B cell (primary cell): Measurements from ENCODE around the gene BDH1. TPM values are rescaled to one million over a fixed set of nuclear protein-coding genes. Genes with fewer than 3 reads are reported as not detected.

Source experiments
- ATAC-seq: fragments of 200-7000 bp; cut with Tn5 transposase; one replicate; pipeline ENCODE4 v1.10.0; 2021; ENCODE audit warnings: low read depth, mild to moderate bottlenecking, moderate number of reproducible peaks, moderate library complexity
- CTCF ChIA-PET: fragments of 350-600 bp; sonication (Branson Sonifier 250); formaldehyde crosslinking; loops from one replicate; lab custom pipeline; 2021; ENCODE audit warnings: antibody characterized with exemption, inconsistent platforms; lab: Charles Lee
- POLR2A ChIA-PET: fragments of 350-600 bp; sonication (Branson Sonifier 250); formaldehyde crosslinking; loops from one replicate; lab custom pipeline; 2021; ENCODE audit warnings: antibody characterized with exemption; lab: Charles Lee
- DNase-seq: peaks from one replicate; pipeline ENCODE4 v3.0.0; 2013
- H2AFZ ChIP-seq: 2 replicates; pipeline ENCODE4 v1.6.1; 2012; ENCODE audit warnings: mild to moderate bottlenecking, low read depth, low read length; ENCODE audit not compliant: insufficient read depth, poor library complexity, severe bottlenecking
- H3K27ac ChIP-seq, 2 donors: 1 replicate in 1 of 2; 2 replicates in 1 of 2; pipeline ENCODE4 v1.5.1; 2012 to 2013; ENCODE audit warnings: low read length in 2 of 2, mild to moderate bottlenecking in 2 of 2, moderate library complexity in 1 of 2
- H3K27me3 ChIP-seq, 4 experiments: fragments of 200-600 bp in 1 of 4; sonication (generic) in 1 of 4; replicated peaks in 1 of 4; 1 replicate in 2 of 4; 2 replicates in 2 of 4; pipeline versions ENCODE4 v1.6.1 to v1.7.0; 2013 to 2016; ENCODE audit warnings: low read length in 3 of 4, mild to moderate bottlenecking in 2 of 4, mixed read lengths in 1 of 4, moderate library complexity in 1 of 4; ENCODE audit not compliant: insufficient read depth in 4 of 4, control insufficient read depth in 3 of 4; ENCODE audit errors: control extremely low read depth in 1 of 4
- H3K36me3 ChIP-seq, 2 experiments: replicated peaks in 1 of 2; 1 replicate in 1 of 2; 2 replicates in 1 of 2; pipeline versions ENCODE4 v1.6.1 to v1.7.1; 2013; ENCODE audit warnings: low read length in 1 of 2; ENCODE audit not compliant: insufficient read depth in 2 of 2, control insufficient read depth in 1 of 2; ENCODE audit errors: control extremely low read depth in 1 of 2, extremely low read depth in 1 of 2
- H3K4me1 ChIP-seq, 2 donors: fragments of 200-600 bp in 1 of 2; sonication (generic) in 1 of 2; 1 replicate in 1 of 2; 2 replicates in 1 of 2; pipeline versions ENCODE4 v1.5.1 to v1.6.1; 2013 to 2017; ENCODE audit warnings: low read length in 2 of 2; ENCODE audit not compliant: control insufficient read depth in 2 of 2, insufficient read depth in 2 of 2
- H3K4me2 ChIP-seq: replicated peaks from 2 replicates; pipeline ENCODE3; 2012; ENCODE audit warnings: mild to moderate bottlenecking, low read depth, low read length; ENCODE audit not compliant: poor library complexity, severe bottlenecking
- H3K4me3 ChIP-seq, 5 experiments: fragments of 200-600 bp in 1 of 5; sonication (generic) in 1 of 5; 1 replicate in 3 of 5; 2 replicates in 2 of 5; pipeline versions ENCODE4 v1.5.1 to v1.7.0; 2011 to 2016; ENCODE audit warnings: low read length in 4 of 5, mild to moderate bottlenecking in 4 of 5, low read depth in 2 of 5, control low read depth in 1 of 5, moderate library complexity in 1 of 5; ENCODE audit not compliant: insufficient read depth in 1 of 5; ENCODE audit errors: control extremely low read depth in 1 of 5, extremely low read depth in 1 of 5
- H3K79me2 ChIP-seq: fragments of 200-600 bp; sonication (generic); one replicate; pipeline ENCODE4 v1.6.0; 2016; ENCODE audit warnings: low read length; ENCODE audit not compliant: control insufficient read depth, insufficient read depth
- H3K9ac ChIP-seq: fragments of 200-600 bp; sonication (generic); 2 replicates; pipeline ENCODE4 v1.6.1; 2017; ENCODE audit warnings: mild to moderate bottlenecking, low read length, moderate library complexity
- H3K9me3 ChIP-seq, 3 donors: one replicate each; pipeline versions ENCODE4 v1.6.1 to v1.7.1; 2013; ENCODE audit warnings: low read length in 2 of 3; ENCODE audit not compliant: control insufficient read depth in 2 of 3, insufficient read depth in 1 of 3; ENCODE audit errors: control extremely low read depth in 1 of 3
- H4K20me1 ChIP-seq: 2 replicates; pipeline ENCODE4 v1.6.0; 2012; ENCODE audit warnings: mild to moderate bottlenecking, low read length; ENCODE audit not compliant: insufficient read depth, control insufficient read depth, poor library complexity, severe bottlenecking
- H3K27ac Mint-ChIP-seq: one replicate; pipeline ENCODE4 v1.8.0; 2021; ENCODE audit warnings: mixed read lengths
- H3K27me3 Mint-ChIP-seq: one replicate; pipeline ENCODE4 v1.8.0; 2021; ENCODE audit warnings: mixed read lengths
- H3K4me1 Mint-ChIP-seq: one replicate; pipeline ENCODE4 v1.8.0; 2021; ENCODE audit warnings: mixed read lengths
- H3K4me3 Mint-ChIP-seq: one replicate; pipeline ENCODE4 v1.8.0; 2021; ENCODE audit warnings: mixed read lengths
- H3K9me3 Mint-ChIP-seq: one replicate; pipeline ENCODE4 v1.8.0; 2022; ENCODE audit warnings: mixed read lengths; ENCODE audit not compliant: insufficient read depth
- CTCF ChIP-seq: fragments of 200-600 bp; IDR thresholded peaks from one replicate; pipeline ENCODE4 v1.8.0; 2022; ENCODE audit warnings: antibody characterized with exemption, mild to moderate bottlenecking
- EZH2 ChIP-seq: IDR thresholded peaks from 2 replicates; pipeline ENCODE4 v1.6.1; 2012; ENCODE audit warnings: borderline replicate concordance, low read depth, mild to moderate bottlenecking, moderate library complexity, low read length; ENCODE audit not compliant: insufficient read depth, poor library complexity, severe bottlenecking
- WGBS: methylation state at CpG from one replicate; pipeline ENCODE4 v1.1.5; 2013; ENCODE audit warnings: missing lambda C conversion rate; ENCODE audit not compliant: insufficient coverage; 5-methylcytosine and 5-hydroxymethylcytosine counted together
- intact Hi-C: fragments of 100-400 bp; cut with micrococcal nuclease; formaldehyde crosslinking; loops from one replicate; pipeline ENCODE4 v1.10.0; 2022
- polyA plus RNA-seq: library from polyadenylated mRNA; depleted of rRNA; stranded (reverse); fragments of >200 nt; gene quantifications from 2 replicates; pipeline ENCODE4 v1.2.3, GENCODE V29; 2012
- total RNA-seq, 2 donors: library from RNA; stranded (reverse); fragments of 120-200 nt in 1 of 2; gene quantifications; 1 replicate in 1 of 2; 2 replicates in 1 of 2; pipeline versions ENCODE4 v1.2.3 to v1.2.4, GENCODE V29; 2013 to 2022

BDH1 gene
- total and polyA plus RNA-seq, 2 donors (not counting 1 experiment from before 2014, with no cell fraction given) = 21.1 to 59.3 TPM

GRCh38 chr3:197599089-197599765, 43.5 kb upstream of the BDH1 start:
- H3K4me1 ChIP-seq = peaks cover 0 to 8% of the 10 kb centered on the region in 2 donors
- 41% methylated on average over 19 of the region's 22 CpGs for WGBS
- H2AFZ ChIP-seq = no peak overlapping the region
- H4K20me1 ChIP-seq = no peaks in the 10 kb centered on the region
- H3K27me3 Mint-ChIP-seq = no peaks in the 10 kb centered on the region
- intact Hi-C loops = loop anchor here (1.0 kb wide), 5 partner anchors 44 to 249 kb away; partner anchors contain the start of genes BDH1 and FYTTD1
- peak overlapping the region; percentile 46 for H3K27ac Mint-ChIP-seq
- no peak overlapping the region for H3K9ac ChIP-seq
- H3K79me2 ChIP-seq = no peaks in the 10 kb centered on the region
- CTCF ChIA-PET = interaction anchor here (0.6 to 4.5 kb wide), 45 partner anchors 8 to 350 kb away, joined by 3 to 49 read pairs (median 4); partner anchors contain the start of genes BDH1, LRCH3 and RPL35A
- H3K4me3 Mint-ChIP-seq = no peak overlapping the region
- ATAC-seq (peak; percentile 91), DNase-seq (peak; percentile 84)
- peak; percentile 93 for TF ChIP-seq CTCF
- no peak for TF ChIP-seq EZH2
- peak overlapping the region; percentile 32 for H3K4me2 ChIP-seq
- H3K9me3 Mint-ChIP-seq = no peaks in the 10 kb centered on the region
- H3K9me3 ChIP-seq = no peaks in the 10 kb centered on the region
- H3K4me3 ChIP-seq = no peak overlapping the region
- H3K4me1 Mint-ChIP-seq = peaks cover 8% of the 10 kb centered on the region
- H3K27me3 ChIP-seq = no peaks in the 10 kb centered on the region
- no peaks in the 10 kb centered on the region for H3K36me3 ChIP-seq
- H3K27ac ChIP-seq = no peak overlapping the region
- POLR2A ChIA-PET = interaction anchor here (1.0 to 1.1 kb wide), 2 partner anchors 75 to 249 kb away, joined by 3 to 4 read pairs; no protein-coding TSS in a partner anchor

- WGBS = 81% methylated on average over 10 of the region's 15 CpGs
- Mint-ChIP-seq H3K4me3 (no peak overlapping the region), H3K27me3 (no peaks in the 10 kb centered on the region), H3K27ac (no peak overlapping the region), H3K9me3 (no peaks in the 10 kb centered on the region), H3K4me1 (peaks cover 8% of the 10 kb centered on the region)
- H3K4me2 ChIP-seq = peak overlapping the region; percentile 32
- ATAC-seq (no peak), DNase-seq (no peak)
- peaks cover 0 to 8% of the 10 kb centered on the region in 2 donors for H3K4me1 ChIP-seq
- no peaks in the 10 kb centered on the region for H3K27me3 ChIP-seq
- no peak overlapping the region for H3K4me3 ChIP-seq
- ChIA-PET CTCF (interaction anchor here (0.8 to 4.5 kb wide), 32 partner anchors 9 to 351 kb away, joined by 3 to 49 read pairs (median 4); partner anchors contain the start of genes LRCH3 and RPL35A), POLR2A (interaction anchor here (1.0 to 1.1 kb wide), 2 partner anchors 76 to 250 kb away, joined by 3 to 4 read pairs; no protein-coding TSS in a partner anchor)
- H3K9ac ChIP-seq = no peak overlapping the region
- H3K36me3 ChIP-seq = no peaks in the 10 kb centered on the region
- H2AFZ ChIP-seq = no peak overlapping the region
- H3K79me2 ChIP-seq = no peaks in the 10 kb centered on the region
- intact Hi-C loops = no loop called here
- TF ChIP-seq EZH2 = no peak
- no peak for TF ChIP-seq CTCF
- no peak overlapping the region for H3K27ac ChIP-seq
- H4K20me1 ChIP-seq = no peaks in the 10 kb centered on the region
- H3K9me3 ChIP-seq = no peaks in the 10 kb centered on the region
Observed at GRCh38 chr3:197598404-197598980, 42.7 kb upstream of the BDH1 start.
